Activated naive CD4-positive, alpha-beta T cell treated with anti-CD3 and anti-CD28 coated beads, Interleukin-2, amount 50 U/mL, for 72 hours (primary cell): Measurements from ENCODE around the gene LAMTOR2. TPM values are rescaled to one million over a fixed set of nuclear protein-coding genes. Genes with fewer than 3 reads are reported as not detected.
"Not testable (repeated sequence)": the region's sequence is repeated elsewhere in the genome, so short reads cannot be mapped to it uniquely, and the experiment has no call there.

Source experiments
- ATAC-seq, 2 donors: fragments of 150-1000 bp; cut with Tn5 transposase; 2 replicates each; pipeline ENCODE4 v1.10.0; 2021; ENCODE audit warnings: mild to moderate bottlenecking in 2 of 2, moderate library complexity in 2 of 2
- DNase-seq, 2 donors: peaks; one replicate each; pipeline ENCODE4 v3.0.0; 2021 to 2022; ENCODE audit warnings: low spot score in 2 of 2
- H3K27ac Mint-ChIP-seq, 2 donors: one replicate each; pipeline ENCODE4 v1.8.0; 2022; ENCODE audit warnings: mild to moderate bottlenecking in 2 of 2, mixed read lengths in 2 of 2
- H3K36me3 Mint-ChIP-seq, 2 donors: one replicate each; pipeline ENCODE4 v1.8.0; 2022; ENCODE audit warnings: mixed read lengths in 2 of 2
- H3K9me3 Mint-ChIP-seq, 2 donors: one replicate each; pipeline ENCODE4 v1.8.0; 2022; ENCODE audit warnings: mixed read lengths in 2 of 2
- total RNA-seq, 2 donors: library from RNA; stranded (reverse); gene quantifications; one replicate each; pipeline ENCODE4 v1.2.3, GENCODE V29; 2022

Gene LAMTOR2
- total RNA-seq, 2 donors from 2014 or later = 36.0 to 51.7 TPM

GRCh38 chr1:156067262-156067661, 12.7 kb downstream of the LAMTOR2 start:
- no peak for ATAC-seq
- no peaks in the 10 kb centered on the region for H3K36me3 Mint-ChIP-seq
- no peaks in the 10 kb centered on the region for H3K9me3 Mint-ChIP-seq
- no peak for DNase-seq
- no peak overlapping the region for H3K27ac Mint-ChIP-seq

GRCh38 chr1:156069490-156070455, 15.2 kb downstream of the LAMTOR2 start:
- Mint-ChIP-seq H3K27ac (no peak overlapping the region), H3K9me3 (no peaks in the 10 kb centered on the region), H3K36me3 (no peaks in the 10 kb centered on the region)
- DNase-seq = no peak
- no peak for ATAC-seq

GRCh38 chr1:156070548-156070947, 16.0 kb downstream of the LAMTOR2 start:
- Mint-ChIP-seq H3K36me3 (no peaks in the 10 kb centered on the region), H3K27ac (no peak overlapping the region), H3K9me3 (no peaks in the 10 kb centered on the region)
- ATAC-seq = no peak
- no peak for DNase-seq

- not testable (repeated sequence) for ATAC-seq, H3K9me3 Mint-ChIP-seq, DNase-seq, H3K36me3 Mint-ChIP-seq, H3K27ac Mint-ChIP-seq
These were observed 16.8 kb downstream of the LAMTOR2 start for GRCh38 chr1:156071332-156071816.

GRCh38 chr1:156072251-156072650, 17.7 kb downstream of the LAMTOR2 start:
- no peak for ATAC-seq
- H3K9me3 Mint-ChIP-seq = no peaks in the 10 kb centered on the region
- H3K27ac Mint-ChIP-seq = no peak overlapping the region
- H3K36me3 Mint-ChIP-seq = no peaks in the 10 kb centered on the region
- DNase-seq = no peak

GRCh38 chr1:156073110-156073687, 18.6 kb downstream of the LAMTOR2 start:
- ATAC-seq (no peak), DNase-seq (no peak)
- Mint-ChIP-seq H3K9me3 (no peaks in the 10 kb centered on the region), H3K36me3 (no peaks in the 10 kb centered on the region), H3K27ac (no peak overlapping the region)

- Mint-ChIP-seq H3K9me3 (no peaks in the 10 kb centered on the region), H3K27ac (no peak overlapping the region), H3K36me3 (no peaks in the 10 kb centered on the region)
- no peak for ATAC-seq
- no peak for DNase-seq
These were observed 19.2 kb downstream of the LAMTOR2 start for GRCh38 chr1:156073740-156074139.

GRCh38 chr1:156074661-156075060, 20.1 kb downstream of the LAMTOR2 start:
- ATAC-seq (no peak), DNase-seq (no peak)
- Mint-ChIP-seq H3K9me3 (no peaks in the 10 kb centered on the region), H3K27ac (no peak overlapping the region), H3K36me3 (no peaks in the 10 kb centered on the region)

GRCh38 chr1:156075162-156075561, 20.6 kb downstream of the LAMTOR2 start:
- Mint-ChIP-seq H3K36me3 (no peaks in the 10 kb centered on the region), H3K9me3 (no peaks in the 10 kb centered on the region), H3K27ac (no peak overlapping the region)
- no peak for DNase-seq
- ATAC-seq = no peak

- no peak overlapping the region for H3K27ac Mint-ChIP-seq
- H3K9me3 Mint-ChIP-seq = no peaks in the 10 kb centered on the region
- H3K36me3 Mint-ChIP-seq = no peaks in the 10 kb centered on the region
- ATAC-seq (no peak), DNase-seq (no peak)
These were observed 21.2 kb downstream of the LAMTOR2 start for GRCh38 chr1:156075775-156076204.

GRCh38 chr1:156076609-156077429, 22.2 kb downstream of the LAMTOR2 start:
- ATAC-seq (peak in 1 of 2 donors; percentile 40), DNase-seq (no peak)
- no peaks in the 10 kb centered on the region for H3K36me3 Mint-ChIP-seq

GRCh38 chr1:156077430-156077760, 22.8 kb downstream of the LAMTOR2 start:
- no peak overlapping the region for H3K27ac Mint-ChIP-seq

More at GRCh38 chr1:156076609-156077429, 22.2 kb downstream of the LAMTOR2 start:
- H3K9me3 Mint-ChIP-seq = no peaks in the 10 kb centered on the region
- H3K27ac Mint-ChIP-seq = no peak overlapping the region

GRCh38 chr1:156078728-156079127, 24.1 kb downstream of the LAMTOR2 start:
- no peaks in the 10 kb centered on the region for H3K9me3 Mint-ChIP-seq
- no peak for ATAC-seq
- no peaks in the 10 kb centered on the region for H3K36me3 Mint-ChIP-seq

More at GRCh38 chr1:156077430-156077760, 22.8 kb downstream of the LAMTOR2 start:
- Mint-ChIP-seq H3K9me3 (no peaks in the 10 kb centered on the region), H3K36me3 (no peaks in the 10 kb centered on the region)
- DNase-seq = no peak
- no peak for ATAC-seq

GRCh38 chr1:156079762-156080161, 25.2 kb downstream of the LAMTOR2 start:
- H3K36me3 Mint-ChIP-seq = no peaks in the 10 kb centered on the region
- H3K9me3 Mint-ChIP-seq = no peaks in the 10 kb centered on the region
- no peak for ATAC-seq
- DNase-seq = no peak
- H3K27ac Mint-ChIP-seq = no peak overlapping the region

More at GRCh38 chr1:156078728-156079127, 24.1 kb downstream of the LAMTOR2 start:
- no peak for DNase-seq
- no peak overlapping the region for H3K27ac Mint-ChIP-seq

- no peaks in the 10 kb centered on the region for H3K9me3 Mint-ChIP-seq
- DNase-seq (no peak), ATAC-seq (no peak)
- H3K36me3 Mint-ChIP-seq = no peaks in the 10 kb centered on the region
- no peak overlapping the region for H3K27ac Mint-ChIP-seq
These were observed 25.8 kb downstream of the LAMTOR2 start for GRCh38 chr1:156080241-156080862.

- ATAC-seq = no peak
- Mint-ChIP-seq H3K27ac (no peak overlapping the region), H3K36me3 (no peaks in the 10 kb centered on the region), H3K9me3 (no peaks in the 10 kb centered on the region)
- no peak for DNase-seq
These were observed 26.2 kb downstream of the LAMTOR2 start for GRCh38 chr1:156080863-156081179.
